Measurements from ENCODE around the gene PLA2G2D. TPM values are rescaled to one million over a fixed set of nuclear protein-coding genes. Genes with fewer than 3 reads are reported as not detected.
A peak's percentile ranks its signal among the peaks of the same experiment; 100 is the strongest.

PLA2G2D gene
- not detected for total RNA-seq
- not detected for polyA plus RNA-seq

- Histone ChIP-seq H3K36me3 (ENCODE audit: control insufficient read depth, insufficient read depth, low read length) (no peaks in the 10 kb centered on the region), H3K27ac (ENCODE audit: insufficient read depth, low read length, poor library complexity, severe bottlenecking) (no peak within 1 kb of the TSS), H3K27me3 (ENCODE audit: control insufficient read depth, insufficient read depth, low read length) (no peaks in the 10 kb centered on the region), H3K4me3 (ENCODE audit: low read depth, low read length) (no peak within 1 kb of the TSS), H3K4me1 (ENCODE audit: control insufficient read depth, insufficient read depth, low read length, poor library complexity, severe bottlenecking) (no peaks in the 10 kb centered on the region), H3K9me3 (ENCODE audit: control insufficient read depth in 2 of 2, low read length in 2 of 2) (no peaks in the 10 kb centered on the region)
- ATAC-seq (ENCODE audit: low read depth in 2 of 2) (no peak), DNase-seq (no peak)
- H3K4me1 Mint-ChIP-seq = peaks cover 0 to 2% (median 0%) of the 10 kb centered on the region in 4 donors
- H3K27me3 Mint-ChIP-seq = peaks cover 16% of the 10 kb centered on the region
- H3K27ac Mint-ChIP-seq = no peak within 1 kb of the TSS
- H3K9me3 Mint-ChIP-seq = no peaks in the 10 kb centered on the region
- H3K4me3 Mint-ChIP-seq = no peak within 1 kb of the TSS
- no peaks in the 10 kb centered on the region for H3K36me3 Mint-ChIP-seq
Measured at GRCh38 chr1:20119347-20119746, at the start of gene PLA2G2D. TSS of gene PLA2G2D (minus strand) at chr1:20119536. CDS start at chr1:20119498, 38 bp downstream.

- Histone ChIP-seq H3K9me3 (ENCODE audit: control insufficient read depth in 2 of 2, low read length in 2 of 2) (peaks cover 0 to 14% of the 10 kb centered on the region in 2 experiments), H3K36me3 (ENCODE audit: control insufficient read depth, insufficient read depth, low read length) (no peaks in the 10 kb centered on the region), H3K27me3 (ENCODE audit: control insufficient read depth, insufficient read depth, low read length) (no peaks in the 10 kb centered on the region), H3K4me3 (ENCODE audit: low read depth, low read length) (no peak overlapping the region), H3K27ac (ENCODE audit: insufficient read depth, low read length, poor library complexity, severe bottlenecking) (no peak overlapping the region), H3K4me1 (ENCODE audit: control insufficient read depth, insufficient read depth, low read length, poor library complexity, severe bottlenecking) (no peaks in the 10 kb centered on the region)
- Mint-ChIP-seq H3K4me3 (no peak overlapping the region), H3K27me3 (peaks cover 5% of the 10 kb centered on the region), H3K9me3 (peaks cover 3 to 17% (median 5%) of the 10 kb centered on the region in 7 donors), H3K27ac (no peak overlapping the region), H3K4me1 (peaks cover 0 to 7% (median 1%) of the 10 kb centered on the region in 4 donors), H3K36me3 (peaks cover 3% of the 10 kb centered on the region)
- no peak for ATAC-seq (ENCODE audit: low read depth in 2 of 2)
- DNase-seq = no peak
Measured at GRCh38 chr1:20168564-20169491, 49.5 kb upstream of the PLA2G2D start.

GRCh38 chr1:20167126-20167525 is 47.8 kb upstream of the PLA2G2D start:
- H3K27me3 Mint-ChIP-seq = peaks cover 5% of the 10 kb centered on the region
- no peak overlapping the region for H3K27ac Mint-ChIP-seq

GRCh38 chr1:20166051-20166450 is 46.7 kb upstream of the PLA2G2D start:
- Histone ChIP-seq H3K36me3 (ENCODE audit: control insufficient read depth, insufficient read depth, low read length) (no peaks in the 10 kb centered on the region), H3K27me3 (ENCODE audit: control insufficient read depth, insufficient read depth, low read length) (no peaks in the 10 kb centered on the region), H3K4me3 (ENCODE audit: low read depth, low read length) (no peak overlapping the region), H3K9me3 (ENCODE audit: control insufficient read depth in 2 of 2, low read length in 2 of 2) (peaks cover 0 to 21% of the 10 kb centered on the region in 2 experiments), H3K27ac (ENCODE audit: insufficient read depth, low read length, poor library complexity, severe bottlenecking) (no peak overlapping the region), H3K4me1 (ENCODE audit: control insufficient read depth, insufficient read depth, low read length, poor library complexity, severe bottlenecking) (no peaks in the 10 kb centered on the region)
- ATAC-seq (ENCODE audit: low read depth in 2 of 2) = no peak
- peaks cover 0 to 3% (median 0%) of the 10 kb centered on the region in 4 donors for H3K4me1 Mint-ChIP-seq
- H3K9me3 Mint-ChIP-seq = peaks cover 4 to 43% (median 11%) of the 10 kb centered on the region in 7 donors
- peaks cover 5% of the 10 kb centered on the region for H3K27me3 Mint-ChIP-seq
- no peak for DNase-seq
- no peak overlapping the region for H3K4me3 Mint-ChIP-seq
- H3K36me3 Mint-ChIP-seq = peaks cover 6% of the 10 kb centered on the region
- no peak overlapping the region for H3K27ac Mint-ChIP-seq

More at GRCh38 chr1:20167126-20167525, 47.8 kb upstream of the PLA2G2D start:
- Histone ChIP-seq H3K27me3 (ENCODE audit: control insufficient read depth, insufficient read depth, low read length) (no peaks in the 10 kb centered on the region), H3K36me3 (ENCODE audit: control insufficient read depth, insufficient read depth, low read length) (no peaks in the 10 kb centered on the region), H3K4me3 (ENCODE audit: low read depth, low read length) (no peak overlapping the region), H3K9me3 (ENCODE audit: control insufficient read depth in 2 of 2, low read length in 2 of 2) (peaks cover 0 to 14% of the 10 kb centered on the region in 2 experiments), H3K27ac (ENCODE audit: insufficient read depth, low read length, poor library complexity, severe bottlenecking) (no peak overlapping the region), H3K4me1 (ENCODE audit: control insufficient read depth, insufficient read depth, low read length, poor library complexity, severe bottlenecking) (no peaks in the 10 kb centered on the region)
- Mint-ChIP-seq H3K36me3 (peaks cover 6% of the 10 kb centered on the region), H3K4me1 (peaks cover 0 to 6% (median 1%) of the 10 kb centered on the region in 4 donors), H3K9me3 (peaks cover 3 to 32% (median 8%) of the 10 kb centered on the region in 7 donors), H3K4me3 (no peak overlapping the region)
- ATAC-seq (ENCODE audit: low read depth in 2 of 2) (no peak), DNase-seq (no peak)

- H3K9me3 Mint-ChIP-seq = peaks cover 4 to 47% (median 11%) of the 10 kb centered on the region in 7 donors
Measured at GRCh38 chr1:20165522-20165951, 46.2 kb upstream of the PLA2G2D start.

GRCh38 chr1:20164694-20165202 is 45.4 kb upstream of the PLA2G2D start:
- Histone ChIP-seq H3K9me3 (ENCODE audit: control insufficient read depth in 2 of 2, low read length in 2 of 2) (peaks cover 8 to 34% of the 10 kb centered on the region in 2 experiments), H3K36me3 (ENCODE audit: control insufficient read depth, insufficient read depth, low read length) (no peaks in the 10 kb centered on the region), H3K4me1 (ENCODE audit: control insufficient read depth, insufficient read depth, low read length, poor library complexity, severe bottlenecking) (no peaks in the 10 kb centered on the region), H3K4me3 (ENCODE audit: low read depth, low read length) (no peak overlapping the region), H3K27me3 (ENCODE audit: control insufficient read depth, insufficient read depth, low read length) (no peaks in the 10 kb centered on the region), H3K27ac (ENCODE audit: insufficient read depth, low read length, poor library complexity, severe bottlenecking) (no peak overlapping the region)
- Mint-ChIP-seq H3K27me3 (peaks cover 5% of the 10 kb centered on the region), H3K27ac (no peak overlapping the region), H3K36me3 (peaks cover 6% of the 10 kb centered on the region), H3K9me3 (peaks cover 4 to 55% (median 11%) of the 10 kb centered on the region in 7 donors), H3K4me1 (no peaks in the 10 kb centered on the region), H3K4me3 (no peak overlapping the region)
- no peak for DNase-seq
- ATAC-seq (ENCODE audit: low read depth in 2 of 2) = no peak

More at GRCh38 chr1:20165522-20165951, 46.2 kb upstream of the PLA2G2D start:
- no peaks in the 10 kb centered on the region for H3K4me1 ChIP-seq (ENCODE audit: control insufficient read depth, insufficient read depth, low read length, poor library complexity, severe bottlenecking)
- Mint-ChIP-seq H3K27ac (no peak overlapping the region), H3K36me3 (peaks cover 6% of the 10 kb centered on the region), H3K4me1 (peaks cover 0 to 3% (median 0%) of the 10 kb centered on the region in 4 donors), H3K27me3 (peaks cover 5% of the 10 kb centered on the region), H3K4me3 (no peak overlapping the region)
- H3K36me3 ChIP-seq (ENCODE audit: control insufficient read depth, insufficient read depth, low read length) = no peaks in the 10 kb centered on the region
- peaks cover 1 to 26% of the 10 kb centered on the region in 2 experiments for H3K9me3 ChIP-seq (ENCODE audit: control insufficient read depth in 2 of 2, low read length in 2 of 2)
- ATAC-seq (ENCODE audit: low read depth in 2 of 2) (no peak), DNase-seq (peak in 1 of 3 donors; percentile 34)
- H3K27ac ChIP-seq (ENCODE audit: insufficient read depth, low read length, poor library complexity, severe bottlenecking) = no peak overlapping the region
- no peaks in the 10 kb centered on the region for H3K27me3 ChIP-seq (ENCODE audit: control insufficient read depth, insufficient read depth, low read length)
- no peak overlapping the region for H3K4me3 ChIP-seq (ENCODE audit: low read depth, low read length)

- Histone ChIP-seq H3K27me3 (ENCODE audit: control insufficient read depth, insufficient read depth, low read length) (no peaks in the 10 kb centered on the region), H3K27ac (ENCODE audit: insufficient read depth, low read length, poor library complexity, severe bottlenecking) (no peak overlapping the region), H3K36me3 (ENCODE audit: control insufficient read depth, insufficient read depth, low read length) (no peaks in the 10 kb centered on the region), H3K4me3 (ENCODE audit: low read depth, low read length) (no peak overlapping the region), H3K9me3 (ENCODE audit: control insufficient read depth in 2 of 2, low read length in 2 of 2) (peaks cover 15 to 49% of the 10 kb centered on the region in 2 experiments), H3K4me1 (ENCODE audit: control insufficient read depth, insufficient read depth, low read length, poor library complexity, severe bottlenecking) (no peaks in the 10 kb centered on the region)
- H3K27me3 Mint-ChIP-seq = peaks cover 2% of the 10 kb centered on the region
- H3K27ac Mint-ChIP-seq = peak overlapping the region in 1 of 3 donors; percentile 48
- ATAC-seq (ENCODE audit: low read depth in 2 of 2) (no peak), DNase-seq (no peak)
- peaks cover under 1 to 61% (median 16%) of the 10 kb centered on the region in 7 donors for H3K9me3 Mint-ChIP-seq
- peaks cover 4% of the 10 kb centered on the region for H3K36me3 Mint-ChIP-seq
- no peak overlapping the region for H3K4me3 Mint-ChIP-seq
- peaks cover 0 to under 1% (median 0%) of the 10 kb centered on the region in 4 donors for H3K4me1 Mint-ChIP-seq
Measured at GRCh38 chr1:20160034-20160433, 40.7 kb upstream of the PLA2G2D start.

Measured in CD4-positive, CD25-positive, alpha-beta regulatory T cell (primary cell).